DOHH2 (cell line): ENCODE data around the gene MMP23B.

Source experiments
- H3F3A ChIP-seq: fragments of 200-600 bp; sonication (generic), shearing (Covaris generic); 2 replicates; pipeline ENCODE4 v1.6.0; 2016; ENCODE audit warnings: antibody characterized with exemption, mild to moderate bottlenecking; ENCODE audit not compliant: control insufficient read depth, insufficient read depth
- H3K27ac ChIP-seq: fragments of 200-600 bp; sonication (generic); 2 replicates; pipeline ENCODE4 v1.5.1; 2014; ENCODE audit warnings: low read depth, mild to moderate bottlenecking, low read length, moderate library complexity
- H3K27me3 ChIP-seq: fragments of 200-600 bp; sonication (generic); 2 replicates; pipeline ENCODE4 v1.6.1; 2014; ENCODE audit warnings: mild to moderate bottlenecking, low read length, mixed read lengths; ENCODE audit not compliant: control insufficient read depth
- H3K36me3 ChIP-seq: fragments of 200-600 bp; sonication (generic); 2 replicates; pipeline ENCODE4 v1.6.1; 2014; ENCODE audit warnings: mild to moderate bottlenecking, low read length, moderate library complexity, mixed read lengths; ENCODE audit not compliant: control insufficient read depth
- H3K4me1 ChIP-seq: fragments of 200-600 bp; sonication (generic); 2 replicates; pipeline ENCODE4 v1.6.1; 2014; ENCODE audit warnings: mild to moderate bottlenecking, low read length, mixed read lengths; ENCODE audit not compliant: control insufficient read depth
- H3K4me2 ChIP-seq: fragments of 200-600 bp; sonication (generic); 2 replicates; pipeline ENCODE4 v1.6.0; 2014; ENCODE audit warnings: mild to moderate bottlenecking, low read length, moderate library complexity
- H3K4me3 ChIP-seq: fragments of 200-600 bp; sonication (generic); 2 replicates; pipeline ENCODE4 v1.5.1; 2014; ENCODE audit warnings: mild to moderate bottlenecking, low read length, mixed read lengths
- H3K79me2 ChIP-seq: fragments of 200-600 bp; sonication (generic); 2 replicates; pipeline ENCODE4 v1.6.1; 2014; ENCODE audit warnings: mild to moderate bottlenecking, low read length, mixed read lengths; ENCODE audit not compliant: control insufficient read depth
- H3K9me2 ChIP-seq: fragments of 200-600 bp; sonication (generic); replicated peaks from 2 replicates; pipeline ENCODE4 v1.6.1; 2014; ENCODE audit warnings: mild to moderate bottlenecking, low read length, mixed read lengths; ENCODE audit not compliant: control insufficient read depth
- H3K9me3 ChIP-seq: fragments of 200-600 bp; sonication (generic); 2 replicates; pipeline ENCODE4 v1.6.1; 2014; ENCODE audit warnings: antibody characterized with exemption, low read length, mixed read lengths; ENCODE audit not compliant: control insufficient read depth, insufficient read depth
- H4K20me1 ChIP-seq: fragments of 200-600 bp; sonication (generic); 2 replicates; pipeline ENCODE4 v1.6.0; 2014; ENCODE audit warnings: low read depth, mild to moderate bottlenecking, antibody characterized with exemption, low read length, moderate library complexity; ENCODE audit not compliant: control insufficient read depth, insufficient read depth
- EZH2phosphoT487 ChIP-seq: fragments of 200-600 bp; sonication (generic); IDR thresholded peaks from 2 replicates; pipeline ENCODE4 v1.6.1; 2017; ENCODE audit warnings: borderline replicate concordance, mild to moderate bottlenecking, antibody characterized with exemption, low read length, moderate library complexity, mixed read lengths
- TF ChIP-seq, protein P1 (sequence below): fragments of 200-600 bp; sonication (generic); IDR thresholded peaks from one replicate; pipeline ENCODE4 v1.5.1; 2014; ENCODE audit warnings: antibody characterized with exemption, mild to moderate bottlenecking, low read depth, low read length; ENCODE audit not compliant: poor library complexity, severe bottlenecking

MMP23B gene

DNA sequence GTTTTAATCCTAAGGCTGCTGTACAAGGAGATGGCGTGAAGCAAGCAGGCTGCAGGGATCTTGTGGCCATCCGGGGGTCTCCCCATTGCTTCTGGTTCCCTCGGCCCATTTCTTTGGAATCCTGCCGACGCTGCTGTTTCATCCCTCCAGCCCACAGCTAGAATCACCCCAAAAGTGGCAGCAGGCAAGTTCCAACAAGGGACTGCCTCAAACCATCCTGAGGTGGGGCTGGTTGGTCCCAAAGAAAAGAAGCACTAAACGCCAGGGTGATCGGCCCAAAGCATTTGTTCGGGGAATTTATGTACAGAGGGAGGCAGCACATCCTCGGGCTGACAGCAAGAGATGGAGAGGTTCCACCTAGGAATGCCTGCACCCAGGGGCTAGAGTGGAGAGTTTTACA, 21.2 kb upstream of the MMP23B start:
- Histone ChIP-seq H3K9me2 (no peaks in the 10 kb centered on the region), H3K9me3 (no peaks in the 10 kb centered on the region), H3K4me2 (no peak overlapping the region), H3K27me3 (no peaks in the 10 kb centered on the region), H3K4me1 (peaks cover 29% of the 10 kb centered on the region), H3K27ac (no peak overlapping the region), H3K79me2 (peaks cover 15% of the 10 kb centered on the region), H4K20me1 (no peaks in the 10 kb centered on the region), H3F3A (peaks cover 6% of the 10 kb centered on the region; the same call in 1 of the 2 replicates), H3K36me3 (peaks cover 3% of the 10 kb centered on the region; the same call in 1 of the 2 replicates), H3K4me3 (no peak overlapping the region)
- TF ChIP-seq EZH2phosphoT487: no peak
- TF ChIP-seq, protein P1, sequence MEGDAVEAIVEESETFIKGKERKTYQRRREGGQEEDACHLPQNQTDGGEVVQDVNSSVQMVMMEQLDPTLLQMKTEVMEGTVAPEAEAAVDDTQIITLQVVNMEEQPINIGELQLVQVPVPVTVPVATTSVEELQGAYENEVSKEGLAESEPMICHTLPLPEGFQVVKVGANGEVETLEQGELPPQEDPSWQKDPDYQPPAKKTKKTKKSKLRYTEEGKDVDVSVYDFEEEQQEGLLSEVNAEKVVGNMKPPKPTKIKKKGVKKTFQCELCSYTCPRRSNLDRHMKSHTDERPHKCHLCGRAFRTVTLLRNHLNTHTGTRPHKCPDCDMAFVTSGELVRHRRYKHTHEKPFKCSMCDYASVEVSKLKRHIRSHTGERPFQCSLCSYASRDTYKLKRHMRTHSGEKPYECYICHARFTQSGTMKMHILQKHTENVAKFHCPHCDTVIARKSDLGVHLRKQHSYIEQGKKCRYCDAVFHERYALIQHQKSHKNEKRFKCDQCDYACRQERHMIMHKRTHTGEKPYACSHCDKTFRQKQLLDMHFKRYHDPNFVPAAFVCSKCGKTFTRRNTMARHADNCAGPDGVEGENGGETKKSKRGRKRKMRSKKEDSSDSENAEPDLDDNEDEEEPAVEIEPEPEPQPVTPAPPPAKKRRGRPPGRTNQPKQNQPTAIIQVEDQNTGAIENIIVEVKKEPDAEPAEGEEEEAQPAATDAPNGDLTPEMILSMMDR: no peak

DNA sequence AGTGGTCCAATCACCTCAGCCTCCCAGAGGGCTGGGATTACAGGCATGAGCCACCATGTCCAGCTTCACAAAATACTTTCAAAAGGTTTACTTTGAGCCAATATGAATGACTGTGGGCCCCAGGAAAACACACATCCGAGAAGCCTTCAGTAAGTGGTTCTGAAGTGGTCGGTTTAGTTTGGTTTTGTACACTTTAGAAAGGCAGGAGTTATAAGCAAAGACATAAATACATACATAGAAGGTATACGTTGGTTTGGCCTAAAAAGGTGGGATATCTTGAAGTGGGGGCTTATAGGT, 19.9 kb upstream of the MMP23B start:
- Histone ChIP-seq H3K27me3 (no peaks in the 10 kb centered on the region), H3K4me3 (no peak overlapping the region), H3K27ac (no peak overlapping the region), H3F3A (peaks cover 3% of the 10 kb centered on the region; the same call in 1 of the 2 replicates), H3K4me1 (peaks cover 31% of the 10 kb centered on the region), H3K9me2 (no peaks in the 10 kb centered on the region), H3K4me2 (no peak overlapping the region), H3K79me2 (peaks cover 24% of the 10 kb centered on the region), H3K9me3 (no peaks in the 10 kb centered on the region), H4K20me1 (peaks cover 7% of the 10 kb centered on the region; the same call in 1 of the 2 replicates), H3K36me3 (peaks cover 3% of the 10 kb centered on the region; the same call in 1 of the 2 replicates)
- TF ChIP-seq EZH2phosphoT487: no peak
- TF ChIP-seq, protein P1: no peak

DNA sequence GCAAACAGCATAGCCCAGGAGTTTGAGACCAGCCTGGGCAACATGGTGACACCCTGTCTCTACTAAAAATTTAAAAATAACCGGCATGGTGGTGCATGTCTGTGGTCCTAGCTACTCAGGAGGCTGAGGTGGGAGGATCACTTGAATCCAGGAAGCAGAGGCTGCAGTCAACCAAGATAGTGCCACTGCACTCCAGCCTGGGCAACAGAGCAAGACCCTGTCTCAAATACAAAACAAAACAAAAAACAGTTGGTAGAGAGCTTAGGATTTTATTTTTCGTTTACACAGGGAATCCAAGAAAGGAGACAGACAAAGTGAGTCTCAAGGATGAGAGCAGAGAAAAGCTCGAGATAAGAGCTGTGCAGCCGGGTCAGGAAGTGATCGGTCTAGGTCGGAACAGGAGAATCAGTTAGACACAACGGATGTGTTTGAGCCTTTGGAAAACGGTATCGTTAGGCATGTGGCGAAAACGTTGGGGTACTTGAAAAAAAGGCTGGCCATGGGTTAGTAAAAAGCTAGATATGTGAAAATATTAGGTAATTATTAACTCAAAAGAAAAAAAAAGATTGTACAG, 18.4 kb upstream of the MMP23B start:
- Histone ChIP-seq H3K9me3 (no peaks in the 10 kb centered on the region), H3K36me3 (peaks cover 3% of the 10 kb centered on the region), H3K9me2 (no peaks in the 10 kb centered on the region), H3K27ac (no peak overlapping the region), H3K4me1 (peaks cover 26% of the 10 kb centered on the region), H4K20me1 (peaks cover 7% of the 10 kb centered on the region; the same call in 1 of the 2 replicates), H3K4me2 (peak overlapping the region; percentile 99), H3F3A (peaks cover 3% of the 10 kb centered on the region; the same call in 1 of the 2 replicates), H3K4me3 (no peak overlapping the region), H3K79me2 (peaks cover 25% of the 10 kb centered on the region), H3K27me3 (no peaks in the 10 kb centered on the region)
- TF ChIP-seq EZH2phosphoT487: no peak
- TF ChIP-seq, protein P1: no peak
